ENCODE data around the gene DPPA5.

DNA sequence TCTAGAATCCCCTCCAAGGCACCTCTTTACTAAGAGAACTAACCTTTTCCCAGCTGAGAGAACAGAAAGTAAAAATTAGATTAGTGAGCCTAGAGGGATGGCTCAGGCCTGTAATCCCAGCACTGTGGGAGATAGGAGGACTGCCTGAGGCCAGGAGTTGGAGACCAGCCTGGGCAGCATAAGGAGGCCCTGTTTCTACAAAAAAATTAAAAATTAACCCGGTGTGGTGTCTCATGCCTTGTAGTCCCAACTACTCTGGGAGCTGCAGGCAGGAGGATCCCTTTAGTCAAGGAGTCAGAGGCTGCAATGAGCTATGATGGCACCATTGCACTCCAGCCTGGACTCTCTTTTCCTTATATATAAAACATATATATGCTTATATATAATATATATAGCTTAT, 21.1 kb upstream of the DPPA5 start:
- TF ChIP-seq, protein P1, sequence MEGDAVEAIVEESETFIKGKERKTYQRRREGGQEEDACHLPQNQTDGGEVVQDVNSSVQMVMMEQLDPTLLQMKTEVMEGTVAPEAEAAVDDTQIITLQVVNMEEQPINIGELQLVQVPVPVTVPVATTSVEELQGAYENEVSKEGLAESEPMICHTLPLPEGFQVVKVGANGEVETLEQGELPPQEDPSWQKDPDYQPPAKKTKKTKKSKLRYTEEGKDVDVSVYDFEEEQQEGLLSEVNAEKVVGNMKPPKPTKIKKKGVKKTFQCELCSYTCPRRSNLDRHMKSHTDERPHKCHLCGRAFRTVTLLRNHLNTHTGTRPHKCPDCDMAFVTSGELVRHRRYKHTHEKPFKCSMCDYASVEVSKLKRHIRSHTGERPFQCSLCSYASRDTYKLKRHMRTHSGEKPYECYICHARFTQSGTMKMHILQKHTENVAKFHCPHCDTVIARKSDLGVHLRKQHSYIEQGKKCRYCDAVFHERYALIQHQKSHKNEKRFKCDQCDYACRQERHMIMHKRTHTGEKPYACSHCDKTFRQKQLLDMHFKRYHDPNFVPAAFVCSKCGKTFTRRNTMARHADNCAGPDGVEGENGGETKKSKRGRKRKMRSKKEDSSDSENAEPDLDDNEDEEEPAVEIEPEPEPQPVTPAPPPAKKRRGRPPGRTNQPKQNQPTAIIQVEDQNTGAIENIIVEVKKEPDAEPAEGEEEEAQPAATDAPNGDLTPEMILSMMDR (IDR thresholded peaks at IDR 0.05; ENCODE audit: poor library complexity, severe bottlenecking), result no peak
- TF ChIP-seq RAD21 (conservative IDR thresholded peaks at IDR 0.05) (no peak), POLR2AphosphoS5 (IDR thresholded peaks at IDR 0.05) (no peak), EZH2 (IDR thresholded peaks at IDR 0.05; ENCODE audit: borderline replicate concordance, insufficient read depth, low read length, poor library complexity, severe bottlenecking) (no peak), EP300 (conservative IDR thresholded peaks at IDR 0.05; ENCODE audit: poor library complexity, severe bottlenecking) (no peak)
